Activated CD4-positive, alpha-beta memory T cell treated with anti-CD3 and anti-CD28 coated beads for 36 hours (primary cell): ENCODE data around the gene CSNK1D. TPM values are rescaled to one million over a fixed set of nuclear protein-coding genes. Genes with fewer than 3 reads are reported as not detected.
"Not testable (repeated sequence)": the region's sequence is repeated elsewhere in the genome, so short reads cannot be mapped to it uniquely, and the experiment has no call there.

ENCODE experiments used
- CTCF ChIA-PET: fragments of 350-600 bp; sonication (Branson Sonifier 250); formaldehyde crosslinking; loops from one replicate; lab custom pipeline; 2021; ENCODE audit warnings: antibody characterized with exemption, inconsistent platforms; lab: Charles Lee
- POLR2A ChIA-PET: fragments of 350-600 bp; sonication (Branson Sonifier 250); formaldehyde crosslinking; loops from one replicate; lab custom pipeline; 2021; ENCODE audit warnings: antibody characterized with exemption; lab: Charles Lee
- DNase-seq: peaks from one replicate; pipeline ENCODE4 v3.0.0-alpha.2; 2020
- H3K27ac Mint-ChIP-seq: one replicate; pipeline ENCODE4 v1.8.0; 2021; ENCODE audit warnings: mixed read lengths
- H3K27me3 Mint-ChIP-seq: one replicate; pipeline ENCODE4 v1.8.0; 2021; ENCODE audit warnings: mixed read lengths
- H3K36me3 Mint-ChIP-seq: one replicate; pipeline ENCODE4 v1.8.0; 2021; ENCODE audit warnings: mixed read lengths
- H3K4me1 Mint-ChIP-seq: one replicate; pipeline ENCODE4 v1.8.0; 2021; ENCODE audit warnings: low read depth, mixed read lengths
- H3K4me3 Mint-ChIP-seq: one replicate; pipeline ENCODE4 v1.8.0; 2021; ENCODE audit warnings: mild to moderate bottlenecking, mixed read lengths
- H3K9me3 Mint-ChIP-seq: one replicate; pipeline ENCODE4 v1.8.0; 2021; ENCODE audit warnings: mixed read lengths
- intact Hi-C: fragments of 100-400 bp; cut with micrococcal nuclease; formaldehyde crosslinking; loops from one replicate; pipeline ENCODE4 v1.15.1; 2023
- total RNA-seq, 2 experiments: library from RNA; stranded (reverse); gene quantifications; one replicate each; pipeline ENCODE4 v1.2.3, GENCODE V29; 2021

Gene CSNK1D
- total RNA-seq, 2 experiments from 2014 or later: 110 to 111 TPM

- no peaks in the 10 kb centered on the region for H3K9me3 Mint-ChIP-seq
- ChIA-PET POLR2A (interaction anchor here (0.5 to 1.0 kb wide), 4 partner anchors 18 to 632 kb away, joined by 3 to 5 read pairs (median 3); partner anchors contain the start of gene CSNK1D), CTCF (no interaction called here)
- H3K27me3 Mint-ChIP-seq: no peaks in the 10 kb centered on the region
- peaks cover 67% of the 10 kb centered on the region for H3K36me3 Mint-ChIP-seq
- intact Hi-C loops: no loop called here
- peak overlapping the region; percentile 5 for H3K27ac Mint-ChIP-seq
- DNase-seq: no peak
- H3K4me1 Mint-ChIP-seq: peaks cover 20% of the 10 kb centered on the region
- no peak overlapping the region for H3K4me3 Mint-ChIP-seq
These were observed 18.0 kb downstream of the CSNK1D start for GRCh38 chr17:82255402-82255972.

- H3K4me3 Mint-ChIP-seq, H3K27me3 Mint-ChIP-seq, intact Hi-C loops, DNase-seq, CTCF ChIA-PET, H3K9me3 Mint-ChIP-seq, H3K27ac Mint-ChIP-seq: not testable (repeated sequence)
- peaks cover 19% of the 10 kb centered on the region for H3K4me1 Mint-ChIP-seq
- H3K36me3 Mint-ChIP-seq: peaks cover 60% of the 10 kb centered on the region
- POLR2A ChIA-PET: interaction anchor here (0.6 to 1.0 kb wide), 3 partner anchors 12 to 67 kb away, joined by 3 to 5 read pairs (median 3); partner anchors contain the start of gene CSNK1D
These were observed 18.8 kb downstream of the CSNK1D start for GRCh38 chr17:82254746-82255145.

- Mint-ChIP-seq H3K4me1 (peaks cover 19% of the 10 kb centered on the region), H3K36me3 (peaks cover 57% of the 10 kb centered on the region)
- DNase-seq, H3K27me3 Mint-ChIP-seq, intact Hi-C loops, H3K4me3 Mint-ChIP-seq, H3K9me3 Mint-ChIP-seq, H3K27ac Mint-ChIP-seq: not testable (repeated sequence)
- ChIA-PET POLR2A (interaction anchor here (0.8 kb wide), 1 partner anchor 11 kb away, joined by 3 read pairs; no protein-coding TSS in a partner anchor), CTCF (interaction anchor here (0.6 kb wide), 1 partner anchor 14 kb away, joined by 3 read pairs; no protein-coding TSS in a partner anchor)
These were observed 19.4 kb downstream of the CSNK1D start for GRCh38 chr17:82254096-82254495.

GRCh38 chr17:82253179-82253544 lies 20.3 kb downstream of the CSNK1D start:
- no peak for DNase-seq
- H3K36me3 Mint-ChIP-seq: peaks cover 60% of the 10 kb centered on the region
- POLR2A ChIA-PET: no interaction called here
- intact Hi-C loops: no loop called here
- no peak overlapping the region for H3K4me3 Mint-ChIP-seq
- CTCF ChIA-PET: interaction anchor here (1.0 kb wide), 1 partner anchor 10 kb away, joined by 3 read pairs; no protein-coding TSS in a partner anchor
- no peaks in the 10 kb centered on the region for H3K9me3 Mint-ChIP-seq
- H3K27ac Mint-ChIP-seq: no peak overlapping the region
- H3K4me1 Mint-ChIP-seq: peaks cover 14% of the 10 kb centered on the region
- no peaks in the 10 kb centered on the region for H3K27me3 Mint-ChIP-seq

GRCh38 chr17:82252511-82253178 lies 20.9 kb downstream of the CSNK1D start:
- POLR2A ChIA-PET: no interaction called here
- Mint-ChIP-seq H3K9me3 (no peaks in the 10 kb centered on the region), H3K4me1 (peaks cover 15% of the 10 kb centered on the region), H3K27me3 (no peaks in the 10 kb centered on the region), H3K4me3 (no peak overlapping the region), H3K36me3 (peaks cover 64% of the 10 kb centered on the region), H3K27ac (no peak overlapping the region)
- DNase-seq: no peak
- intact Hi-C loops: no loop called here
- CTCF ChIA-PET: interaction anchor here (1.0 kb wide), 1 partner anchor 9 kb away, joined by 3 read pairs; no protein-coding TSS in a partner anchor

- Mint-ChIP-seq H3K36me3 (peaks cover 59% of the 10 kb centered on the region), H3K27ac (no peak overlapping the region), H3K9me3 (no peaks in the 10 kb centered on the region), H3K4me3 (no peak overlapping the region), H3K4me1 (peaks cover 11% of the 10 kb centered on the region), H3K27me3 (no peaks in the 10 kb centered on the region)
- DNase-seq: no peak
- POLR2A ChIA-PET: no interaction called here
- intact Hi-C loops: no loop called here
- CTCF ChIA-PET: interaction anchor here (0.7 to 1.5 kb wide), 2 partner anchors 16 to 71 kb away, joined by 3 to 4 read pairs; no protein-coding TSS in a partner anchor
These were observed 22.5 kb downstream of the CSNK1D start for GRCh38 chr17:82250868-82251500.

GRCh38 chr17:82249896-82250581 lies 23.5 kb downstream of the CSNK1D start:
- ChIA-PET POLR2A (no interaction called here), CTCF (interaction anchor here (0.9 to 1.5 kb wide), 2 partner anchors 14 to 15 kb away, joined by 3 to 4 read pairs; no protein-coding TSS in a partner anchor)
- no peak overlapping the region for H3K4me3 Mint-ChIP-seq
- peaks cover 11% of the 10 kb centered on the region for H3K4me1 Mint-ChIP-seq
- H3K36me3 Mint-ChIP-seq: peaks cover 57% of the 10 kb centered on the region
- intact Hi-C loops: no loop called here
- no peaks in the 10 kb centered on the region for H3K27me3 Mint-ChIP-seq
- H3K9me3 Mint-ChIP-seq: no peaks in the 10 kb centered on the region
- DNase-seq: no peak
- H3K27ac Mint-ChIP-seq: no peak overlapping the region

GRCh38 chr17:82248815-82249674 lies 24.5 kb downstream of the CSNK1D start:
- Mint-ChIP-seq H3K4me3 (no peak overlapping the region), H3K27ac (peak overlapping the region; percentile 61)
- DNase-seq: no peak

GRCh38 chr17:82247856-82248671 lies 25.4 kb downstream of the CSNK1D start:
- Mint-ChIP-seq H3K36me3 (peaks cover 70% of the 10 kb centered on the region), H3K27me3 (no peaks in the 10 kb centered on the region), H3K9me3 (no peaks in the 10 kb centered on the region), H3K4me3 (no peak overlapping the region), H3K27ac (peak overlapping the region; percentile 23), H3K4me1 (peaks cover 16% of the 10 kb centered on the region)
- no peak for DNase-seq
- ChIA-PET POLR2A (no interaction called here), CTCF (interaction anchor here (2.7 kb wide), 1 partner anchor 12 kb away, joined by 8 read pairs; no protein-coding TSS in a partner anchor)
- intact Hi-C loops: no loop called here

More at GRCh38 chr17:82248815-82249674, 24.5 kb downstream of the CSNK1D start:
- H3K36me3 Mint-ChIP-seq: peaks cover 66% of the 10 kb centered on the region
- POLR2A ChIA-PET: no interaction called here
- intact Hi-C loops: no loop called here
- CTCF ChIA-PET: interaction anchor here (0.9 to 2.7 kb wide), 2 partner anchors 13 kb away, joined by 3 to 8 read pairs; no protein-coding TSS in a partner anchor
- no peaks in the 10 kb centered on the region for H3K27me3 Mint-ChIP-seq
- H3K4me1 Mint-ChIP-seq: peaks cover 16% of the 10 kb centered on the region
- no peaks in the 10 kb centered on the region for H3K9me3 Mint-ChIP-seq

GRCh38 chr17:82247182-82247823 lies 26.2 kb downstream of the CSNK1D start:
- intact Hi-C loops: no loop called here
- Mint-ChIP-seq H3K4me1 (peaks cover 21% of the 10 kb centered on the region), H3K36me3 (peaks cover 69% of the 10 kb centered on the region), H3K27me3 (no peaks in the 10 kb centered on the region), H3K4me3 (no peak overlapping the region), H3K27ac (peak overlapping the region; percentile 49), H3K9me3 (no peaks in the 10 kb centered on the region)
- DNase-seq: no peak
- POLR2A ChIA-PET: no interaction called here
- CTCF ChIA-PET: interaction anchor here (2.7 kb wide), 1 partner anchor 12 kb away, joined by 8 read pairs; no protein-coding TSS in a partner anchor
